Activated CD4-positive, alpha-beta T cell treated with anti-CD3 and anti-CD28 coated beads for 36 hours (primary cell): ENCODE data around the gene SCNN1A. TPM values are rescaled to one million over a fixed set of nuclear protein-coding genes. Genes with fewer than 3 reads are reported as not detected.

Source experiments
- ATAC-seq: fragments of 200-7000 bp; cut with Tn5 transposase; one replicate; pipeline ENCODE4 v1.10.0; 2021; ENCODE audit warnings: mild to moderate bottlenecking, moderate library complexity
- CTCF ChIA-PET: fragments of 350-600 bp; sonication (Branson Sonifier 250); formaldehyde crosslinking; loops from one replicate; lab custom pipeline; 2021; ENCODE audit warnings: antibody characterized with exemption; lab: Charles Lee
- POLR2A ChIA-PET: fragments of 350-600 bp; sonication (Branson Sonifier 250); formaldehyde crosslinking; loops from one replicate; lab custom pipeline; 2021; ENCODE audit warnings: antibody characterized with exemption, inconsistent platforms; lab: Charles Lee
- DNase-seq: peaks from one replicate; pipeline ENCODE4 v3.0.0-alpha.2; 2020
- H3K27ac Mint-ChIP-seq: one replicate; pipeline ENCODE4 v1.8.0; 2021; ENCODE audit warnings: mixed read lengths
- H3K27me3 Mint-ChIP-seq: one replicate; pipeline ENCODE4 v1.8.0; 2021; ENCODE audit warnings: mixed read lengths
- H3K36me3 Mint-ChIP-seq: one replicate; pipeline ENCODE4 v1.8.0; 2021; ENCODE audit warnings: low read depth, mixed read lengths
- H3K4me1 Mint-ChIP-seq: one replicate; pipeline ENCODE4 v1.8.0; 2021; ENCODE audit warnings: mixed read lengths
- H3K4me3 Mint-ChIP-seq: one replicate; pipeline ENCODE4 v1.8.0; 2021; ENCODE audit warnings: mild to moderate bottlenecking, moderate library complexity, mixed read lengths
- H3K9me3 Mint-ChIP-seq: one replicate; pipeline ENCODE4 v1.8.0; 2021; ENCODE audit warnings: low read depth, mixed read lengths
- intact Hi-C, 2 experiments: fragments of 100-400 bp; cut with DNase I in 1 of 2; cut with micrococcal nuclease in 1 of 2; formaldehyde crosslinking; loops; one replicate each; pipeline versions ENCODE4 v1.14.2 to v1.15.1; 2022 to 2024; cut with DNase I, micrococcal nuclease
- total RNA-seq, 2 experiments: library from RNA; stranded (reverse); gene quantifications; one replicate each; pipeline ENCODE4 v1.2.3, GENCODE V29; 2021

The SCNN1A gene
- total RNA-seq, 2 experiments from 2014 or later = 0.05 TPM; not detected in 1

- H3K36me3 Mint-ChIP-seq = peaks cover 12% of the 10 kb centered on the region
- POLR2A ChIA-PET = interaction anchor here (0.6 kb wide), 1 partner anchor 38 kb away, joined by 3 read pairs; no protein-coding TSS in a partner anchor
- ATAC-seq (no peak), DNase-seq (no peak)
- H3K4me1 Mint-ChIP-seq = peaks cover 28% of the 10 kb centered on the region
- intact Hi-C loops = loop anchor here (1.0 to 5.0 kb wide), 3 partner anchors 43 to 213 kb away; no protein-coding TSS in a partner anchor
- no peaks in the 10 kb centered on the region for H3K27me3 Mint-ChIP-seq
- CTCF ChIA-PET = interaction anchor here (0.6 to 2.8 kb wide), 11 partner anchors 11 to 208 kb away, joined by 3 to 21 read pairs (median 6); partner anchors contain the start of genes TNFRSF1A and VAMP1
- no peak overlapping the region for H3K4me3 Mint-ChIP-seq
- peak overlapping the region; percentile 89 for H3K27ac Mint-ChIP-seq
- H3K9me3 Mint-ChIP-seq = no peaks in the 10 kb centered on the region
These were observed 51.2 kb downstream of the SCNN1A start for GRCh38 chr12:6323995-6324711.

- Mint-ChIP-seq H3K36me3 (peaks cover 6% of the 10 kb centered on the region), H3K4me1 (peaks cover 32% of the 10 kb centered on the region), H3K27ac (peak overlapping the region; percentile 89), H3K27me3 (no peaks in the 10 kb centered on the region), H3K9me3 (no peaks in the 10 kb centered on the region), H3K4me3 (peak overlapping the region; percentile 24)
- ChIA-PET POLR2A (interaction anchor here (0.6 kb wide), 1 partner anchor 141 kb away, joined by 3 read pairs; no protein-coding TSS in a partner anchor), CTCF (interaction anchor here (0.5 to 1.7 kb wide), 18 partner anchors 12 to 245 kb away, joined by 3 to 11 read pairs (median 4); partner anchors contain the start of genes LTBR, MRPL51, TNFRSF1A and VAMP1)
- DNase-seq (peak; percentile 58), ATAC-seq (peak; percentile 81)
- intact Hi-C loops = loop anchor here (1.0 to 5.0 kb wide), 3 partner anchors 44 to 214 kb away; no protein-coding TSS in a partner anchor
These were observed 51.9 kb downstream of the SCNN1A start for GRCh38 chr12:6323340-6323994.

GRCh38 chr12:6322969-6323339 lies 52.4 kb downstream of the SCNN1A start:
- ATAC-seq (peak; percentile 14), DNase-seq (no peak)
- peaks cover 37% of the 10 kb centered on the region for H3K4me1 Mint-ChIP-seq
- CTCF ChIA-PET = interaction anchor here (0.5 to 1.7 kb wide), 17 partner anchors 9 to 246 kb away, joined by 3 to 11 read pairs (median 4); partner anchors contain the start of genes LTBR, MRPL51 and TNFRSF1A
- peak overlapping the region; percentile 89 for H3K27ac Mint-ChIP-seq
- no peaks in the 10 kb centered on the region for H3K9me3 Mint-ChIP-seq
- intact Hi-C loops = loop anchor here (1.0 to 5.0 kb wide), 3 partner anchors 44 to 214 kb away; no protein-coding TSS in a partner anchor
- H3K36me3 Mint-ChIP-seq = peaks cover under 1% of the 10 kb centered on the region
- peak overlapping the region; percentile 24 for H3K4me3 Mint-ChIP-seq
- POLR2A ChIA-PET = interaction anchor here (0.6 kb wide), 1 partner anchor 142 kb away, joined by 3 read pairs; no protein-coding TSS in a partner anchor
- no peaks in the 10 kb centered on the region for H3K27me3 Mint-ChIP-seq

- no peak for DNase-seq
- Mint-ChIP-seq H3K4me3 (no peak overlapping the region), H3K36me3 (no peaks in the 10 kb centered on the region), H3K27ac (no peak overlapping the region), H3K9me3 (no peaks in the 10 kb centered on the region), H3K27me3 (no peaks in the 10 kb centered on the region), H3K4me1 (peaks cover 41% of the 10 kb centered on the region)
- ChIA-PET CTCF (interaction anchor here (0.7 to 1.7 kb wide), 12 partner anchors 9 to 61 kb away, joined by 3 to 11 read pairs (median 4); partner anchors contain the start of genes LTBR and TNFRSF1A), POLR2A (no interaction called here)
- no peak for ATAC-seq
- intact Hi-C loops = loop anchor here (5.0 kb wide), 2 partner anchors 100 to 215 kb away; no protein-coding TSS in a partner anchor
These were observed 53.0 kb downstream of the SCNN1A start for GRCh38 chr12:6322352-6322751.

GRCh38 chr12:6321905-6322304 lies 53.5 kb downstream of the SCNN1A start:
- ChIA-PET CTCF (interaction anchor here (1.0 to 1.7 kb wide), 2 partner anchors 14 to 24 kb away, joined by 4 to 6 read pairs; no protein-coding TSS in a partner anchor), POLR2A (no interaction called here)
- DNase-seq (no peak), ATAC-seq (no peak)
- Mint-ChIP-seq H3K27me3 (no peaks in the 10 kb centered on the region), H3K36me3 (no peaks in the 10 kb centered on the region), H3K9me3 (no peaks in the 10 kb centered on the region), H3K4me1 (peaks cover 41% of the 10 kb centered on the region), H3K27ac (no peak overlapping the region), H3K4me3 (no peak overlapping the region)
- intact Hi-C loops = loop anchor here (5.0 kb wide), 2 partner anchors 100 to 215 kb away; no protein-coding TSS in a partner anchor

- peaks cover 29% of the 10 kb centered on the region for H3K4me1 Mint-ChIP-seq
These were observed 55.9 kb downstream of the SCNN1A start for GRCh38 chr12:6319446-6319845.

GRCh38 chr12:6318440-6318879 lies 56.9 kb downstream of the SCNN1A start:
- POLR2A ChIA-PET = no interaction called here
- intact Hi-C loops = no loop called here
- CTCF ChIA-PET = interaction anchor here (0.7 kb wide), 1 partner anchor 226 kb away, joined by 3 read pairs; no protein-coding TSS in a partner anchor
- Mint-ChIP-seq H3K27ac (no peak overlapping the region), H3K9me3 (no peaks in the 10 kb centered on the region), H3K4me1 (peaks cover 20% of the 10 kb centered on the region), H3K4me3 (no peak overlapping the region), H3K36me3 (no peaks in the 10 kb centered on the region), H3K27me3 (no peaks in the 10 kb centered on the region)
- no peak for DNase-seq
- ATAC-seq = no peak

More at GRCh38 chr12:6319446-6319845, 55.9 kb downstream of the SCNN1A start:
- ATAC-seq (no peak), DNase-seq (no peak)
- Mint-ChIP-seq H3K9me3 (no peaks in the 10 kb centered on the region), H3K4me3 (no peak overlapping the region), H3K27ac (no peak overlapping the region), H3K36me3 (no peaks in the 10 kb centered on the region), H3K27me3 (no peaks in the 10 kb centered on the region)
- ChIA-PET CTCF (interaction anchor here (0.8 to 2.0 kb wide), 4 partner anchors 11 to 146 kb away, joined by 3 to 5 read pairs (median 4); no protein-coding TSS in a partner anchor), POLR2A (no interaction called here)
- intact Hi-C loops = no loop called here

GRCh38 chr12:6317693-6318439 lies 57.5 kb downstream of the SCNN1A start:
- POLR2A ChIA-PET = no interaction called here

GRCh38 chr12:6316921-6317692 lies 58.3 kb downstream of the SCNN1A start:
- Mint-ChIP-seq H3K27ac (no peak overlapping the region), H3K27me3 (no peaks in the 10 kb centered on the region), H3K4me1 (peaks cover 18% of the 10 kb centered on the region), H3K4me3 (no peak overlapping the region), H3K9me3 (no peaks in the 10 kb centered on the region), H3K36me3 (no peaks in the 10 kb centered on the region)
- CTCF ChIA-PET = no interaction called here
- intact Hi-C loops = no loop called here
- POLR2A ChIA-PET = interaction anchor here (0.7 kb wide), 1 partner anchor 797 kb away, joined by 4 read pairs; no protein-coding TSS in a partner anchor
- DNase-seq = no peak
- ATAC-seq = no peak

More at GRCh38 chr12:6317693-6318439, 57.5 kb downstream of the SCNN1A start:
- DNase-seq (no peak), ATAC-seq (no peak)
- H3K9me3 Mint-ChIP-seq = no peaks in the 10 kb centered on the region
- intact Hi-C loops = no loop called here
- no peaks in the 10 kb centered on the region for H3K36me3 Mint-ChIP-seq
- CTCF ChIA-PET = no interaction called here
- H3K4me1 Mint-ChIP-seq = peaks cover 16% of the 10 kb centered on the region
- H3K27me3 Mint-ChIP-seq = no peaks in the 10 kb centered on the region
- H3K27ac Mint-ChIP-seq = no peak overlapping the region
- no peak overlapping the region for H3K4me3 Mint-ChIP-seq
